K562 (cell line): ENCODE measurements around the gene PTBP3. TPM values are rescaled to one million over a fixed set of nuclear protein-coding genes. Genes with fewer than 3 reads are reported as not detected.

ENCODE experiments used
- BACH1 ChIP-seq: fragments of 200-800 bp; sonication (Bioruptor generic); IDR thresholded peaks from 2 replicates; pipeline ENCODE4 v1.6.1; 2016; ENCODE audit warnings: missing genetic modification characterization, missing compliant biosample characterization
- FIP1L1 ChIP-seq: fragments of 200-400 bp; formaldehyde crosslinking; IDR thresholded peaks from 2 replicates; pipeline ENCODE4 v1.6.1; 2018; ENCODE audit warnings: mild to moderate bottlenecking, low read depth, low read length; ENCODE audit not compliant: poor library complexity, severe bottlenecking
- HDAC3 ChIP-seq: fragments of 450-650 bp; IDR thresholded peaks from 2 replicates; pipeline ENCODE4 v1.6.1; 2018; ENCODE audit warnings: borderline replicate concordance, mild to moderate bottlenecking, moderate library complexity; ENCODE audit not compliant: partially characterized antibody
- KHSRP ChIP-seq: fragments of 450-650 bp; IDR thresholded peaks from 2 replicates; pipeline ENCODE4 v1.6.1; 2017
- NEUROD1 ChIP-seq: fragments of 150-350 bp; IDR thresholded peaks from 2 replicates; pipeline ENCODE4 v1.6.1; 2014; ENCODE audit warnings: borderline replicate concordance, low read length, low read depth; ENCODE audit not compliant: partially characterized antibody
- PCBP2 ChIP-seq: fragments of 200-400 bp; formaldehyde crosslinking; IDR thresholded peaks from 2 replicates; pipeline ENCODE4 v1.6.1; 2018; ENCODE audit warnings: low read length, low read depth, mild to moderate bottlenecking, moderate library complexity; ENCODE audit not compliant: poor library complexity, severe bottlenecking
- SAP30 ChIP-seq: fragments of 200-600 bp; sonication (generic); IDR thresholded peaks from 2 replicates; pipeline ENCODE4 v1.6.1; 2012; ENCODE audit warnings: borderline replicate concordance, low read depth, mild to moderate bottlenecking, moderate library complexity, low read length, control low read depth, inconsistent platforms; ENCODE audit not compliant: insufficient read depth, poor library complexity, severe bottlenecking
- TCF7L2 ChIP-seq: fragments of 150-350 bp; IDR thresholded peaks from 2 replicates; pipeline ENCODE4 v1.6.1; 2016; ENCODE audit warnings: low read depth, mild to moderate bottlenecking, low read length, moderate library complexity
- TCFL5 ChIP-seq: fragments of 250-450 bp; sonication (Bioruptor Pico); conservative IDR thresholded peaks from 2 replicates; pipeline ENCODE4 v1.6.1; 2021; ENCODE audit warnings: mild to moderate bottlenecking, moderate library complexity, matching md5 sums
- ZBTB7A ChIP-seq: IDR thresholded peaks from 2 replicates; pipeline ENCODE4 v1.6.1; 2011; ENCODE audit warnings: low read depth, mild to moderate bottlenecking, low read length, moderate library complexity, borderline replicate concordance; ENCODE audit not compliant: control insufficient read depth
- ZNF695 ChIP-seq: fragments of 450-650 bp; formaldehyde crosslinking; IDR thresholded peaks from 2 replicates; pipeline ENCODE4 v1.4.0; 2020; ENCODE audit warnings: mild to moderate bottlenecking, moderate library complexity
- ZNF707 ChIP-seq: fragments of 250-450 bp; sonication (Bioruptor Pico); conservative IDR thresholded peaks from 2 replicates; pipeline ENCODE4 v1.8.0; 2022; ENCODE audit warnings: inconsistent platforms, mild to moderate bottlenecking, moderate library complexity
- polyA plus RNA-seq, 8 experiments: library from polyadenylated mRNA; depleted of rRNA in 4 of 8; stranded (reverse) in 5 of 8; unstranded in 3 of 8; fragments of >200 nt; fragmentation: Nextera tagmentation in 2 of 8; fragmentation: Illumina TruSeq in 1 of 8; extraction: Ambion mirVana in 2 of 8; extraction: Trizol in 1 of 8; gene quantifications; 2 replicates each; pipeline versions ENCODE4 v1.2.1 to v1.2.3, GENCODE V29; 2011 to 2014; ENCODE audit warnings: inconsistent platforms in 1 of 8, missing spikeins in 1 of 8
- total RNA-seq, 7 experiments: library from RNA; depleted of rRNA in 6 of 7; stranded (reverse); fragments of >200 nt in 6 of 7; fragmentation: Illumina TruSeq in 2 of 7; extraction: Trizol in 2 of 7; gene quantifications; 2 replicates each; pipeline versions ENCODE4 v1.2.1 to v1.2.3, GENCODE V29; 2011 to 2021; ENCODE audit warnings: low replicate concordance in 1 of 7
- TF ChIP-seq, protein P1 (sequence below): fragments of 450-650 bp; formaldehyde crosslinking; IDR thresholded peaks from 2 replicates; pipeline ENCODE4 v1.4.0; 2020; ENCODE audit warnings: mild to moderate bottlenecking, moderate library complexity
- TF ChIP-seq, protein P2 (sequence below): fragments of 250-450 bp; sonication (Bioruptor Pico); IDR thresholded peaks from 2 replicates; pipeline ENCODE4 v1.9.0; 2021; ENCODE audit warnings: mild to moderate bottlenecking, inconsistent platforms
- TF ChIP-seq, protein P3 (sequence below): fragments of 250-450 bp; sonication (Bioruptor Pico); IDR thresholded peaks from 2 replicates; pipeline ENCODE4 v1.5.0; 2020; ENCODE audit warnings: mild to moderate bottlenecking, borderline replicate concordance
- TF ChIP-seq, protein P4 (sequence below): fragments of 250-450 bp; sonication (Bioruptor Pico); IDR thresholded peaks from 2 replicates; pipeline ENCODE4 v1.5.0; 2021; ENCODE audit warnings: mild to moderate bottlenecking, borderline replicate concordance

PTBP3 gene
- total and polyA plus RNA-seq, 9 of the 15 experiments (the other 6 are each of a cell fraction or from before 2014, with no cell fraction given), result 22.4 to 132 (median 68.0) TPM

DNA sequence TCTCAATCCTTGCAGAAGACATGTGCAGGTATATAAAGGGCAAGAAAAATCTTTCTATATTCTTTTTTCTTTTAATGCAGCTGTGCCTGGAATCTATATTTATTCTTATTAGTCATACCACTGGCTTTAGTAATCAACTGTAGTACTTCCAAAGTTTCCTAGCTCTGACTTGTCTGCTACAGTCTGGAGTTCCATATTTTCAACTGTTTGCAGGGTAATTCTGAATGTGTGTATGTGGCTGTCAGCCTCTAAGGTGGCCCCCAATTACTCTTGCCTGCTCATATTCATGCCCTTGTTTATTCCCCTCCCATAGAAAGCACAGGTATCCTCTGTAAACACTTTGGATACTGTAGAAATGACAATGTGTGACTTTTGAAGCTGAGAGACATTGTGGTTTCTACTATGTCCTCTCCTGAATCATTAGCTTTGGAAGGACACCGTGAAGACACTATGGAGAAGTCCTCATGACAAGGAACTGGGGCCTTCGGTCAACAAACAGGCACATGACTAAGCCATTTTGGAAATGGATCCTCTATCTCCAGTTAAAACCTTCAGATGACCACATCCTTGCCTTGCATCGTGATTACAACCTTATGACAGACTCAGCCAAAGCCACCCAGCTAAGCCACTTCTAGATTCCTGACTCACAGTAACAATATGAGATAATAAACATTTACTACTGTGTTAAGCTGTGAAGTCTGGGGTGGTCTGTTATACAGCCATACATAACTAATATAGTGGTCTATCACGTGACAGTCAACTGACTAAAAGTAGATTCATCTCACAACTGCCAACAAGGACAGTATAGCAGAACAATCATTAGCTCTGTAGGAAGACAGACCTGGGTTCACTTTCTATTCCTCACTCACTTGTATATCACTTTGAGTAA lies 108.8 kb downstream of the PTBP3 start (continued):
- TF ChIP-seq, protein P1, sequence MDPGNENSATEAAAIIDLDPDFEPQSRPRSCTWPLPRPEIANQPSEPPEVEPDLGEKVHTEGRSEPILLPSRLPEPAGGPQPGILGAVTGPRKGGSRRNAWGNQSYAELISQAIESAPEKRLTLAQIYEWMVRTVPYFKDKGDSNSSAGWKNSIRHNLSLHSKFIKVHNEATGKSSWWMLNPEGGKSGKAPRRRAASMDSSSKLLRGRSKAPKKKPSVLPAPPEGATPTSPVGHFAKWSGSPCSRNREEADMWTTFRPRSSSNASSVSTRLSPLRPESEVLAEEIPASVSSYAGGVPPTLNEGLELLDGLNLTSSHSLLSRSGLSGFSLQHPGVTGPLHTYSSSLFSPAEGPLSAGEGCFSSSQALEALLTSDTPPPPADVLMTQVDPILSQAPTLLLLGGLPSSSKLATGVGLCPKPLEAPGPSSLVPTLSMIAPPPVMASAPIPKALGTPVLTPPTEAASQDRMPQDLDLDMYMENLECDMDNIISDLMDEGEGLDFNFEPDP (CRISPR knock-in tag), result no peak
- TF ChIP-seq FIP1L1 (no peak), ZBTB7A (no peak), ZNF707 (CRISPR knock-in tag) (no peak), NEUROD1 (no peak), SAP30 (no peak), TCF7L2 (no peak), KHSRP (no peak), HDAC3 (no peak), TCFL5 (CRISPR knock-in tag) (peak; percentile 80; the same call in 1 of the 2 replicates), BACH1 (tag) (peak; percentile 89), ZNF695 (CRISPR knock-in tag) (no peak), PCBP2 (no peak)
- TF ChIP-seq, protein P2, sequence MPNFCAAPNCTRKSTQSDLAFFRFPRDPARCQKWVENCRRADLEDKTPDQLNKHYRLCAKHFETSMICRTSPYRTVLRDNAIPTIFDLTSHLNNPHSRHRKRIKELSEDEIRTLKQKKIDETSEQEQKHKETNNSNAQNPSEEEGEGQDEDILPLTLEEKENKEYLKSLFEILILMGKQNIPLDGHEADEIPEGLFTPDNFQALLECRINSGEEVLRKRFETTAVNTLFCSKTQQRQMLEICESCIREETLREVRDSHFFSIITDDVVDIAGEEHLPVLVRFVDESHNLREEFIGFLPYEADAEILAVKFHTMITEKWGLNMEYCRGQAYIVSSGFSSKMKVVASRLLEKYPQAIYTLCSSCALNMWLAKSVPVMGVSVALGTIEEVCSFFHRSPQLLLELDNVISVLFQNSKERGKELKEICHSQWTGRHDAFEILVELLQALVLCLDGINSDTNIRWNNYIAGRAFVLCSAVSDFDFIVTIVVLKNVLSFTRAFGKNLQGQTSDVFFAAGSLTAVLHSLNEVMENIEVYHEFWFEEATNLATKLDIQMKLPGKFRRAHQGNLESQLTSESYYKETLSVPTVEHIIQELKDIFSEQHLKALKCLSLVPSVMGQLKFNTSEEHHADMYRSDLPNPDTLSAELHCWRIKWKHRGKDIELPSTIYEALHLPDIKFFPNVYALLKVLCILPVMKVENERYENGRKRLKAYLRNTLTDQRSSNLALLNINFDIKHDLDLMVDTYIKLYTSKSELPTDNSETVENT (CRISPR knock-in tag), result no peak
- TF ChIP-seq, protein P3, sequence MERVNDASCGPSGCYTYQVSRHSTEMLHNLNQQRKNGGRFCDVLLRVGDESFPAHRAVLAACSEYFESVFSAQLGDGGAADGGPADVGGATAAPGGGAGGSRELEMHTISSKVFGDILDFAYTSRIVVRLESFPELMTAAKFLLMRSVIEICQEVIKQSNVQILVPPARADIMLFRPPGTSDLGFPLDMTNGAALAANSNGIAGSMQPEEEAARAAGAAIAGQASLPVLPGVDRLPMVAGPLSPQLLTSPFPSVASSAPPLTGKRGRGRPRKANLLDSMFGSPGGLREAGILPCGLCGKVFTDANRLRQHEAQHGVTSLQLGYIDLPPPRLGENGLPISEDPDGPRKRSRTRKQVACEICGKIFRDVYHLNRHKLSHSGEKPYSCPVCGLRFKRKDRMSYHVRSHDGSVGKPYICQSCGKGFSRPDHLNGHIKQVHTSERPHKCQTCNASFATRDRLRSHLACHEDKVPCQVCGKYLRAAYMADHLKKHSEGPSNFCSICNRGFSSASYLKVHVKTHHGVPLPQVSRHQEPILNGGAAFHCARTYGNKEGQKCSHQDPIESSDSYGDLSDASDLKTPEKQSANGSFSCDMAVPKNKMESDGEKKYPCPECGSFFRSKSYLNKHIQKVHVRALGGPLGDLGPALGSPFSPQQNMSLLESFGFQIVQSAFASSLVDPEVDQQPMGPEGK (CRISPR knock-in tag), result no peak
- TF ChIP-seq, protein P4, sequence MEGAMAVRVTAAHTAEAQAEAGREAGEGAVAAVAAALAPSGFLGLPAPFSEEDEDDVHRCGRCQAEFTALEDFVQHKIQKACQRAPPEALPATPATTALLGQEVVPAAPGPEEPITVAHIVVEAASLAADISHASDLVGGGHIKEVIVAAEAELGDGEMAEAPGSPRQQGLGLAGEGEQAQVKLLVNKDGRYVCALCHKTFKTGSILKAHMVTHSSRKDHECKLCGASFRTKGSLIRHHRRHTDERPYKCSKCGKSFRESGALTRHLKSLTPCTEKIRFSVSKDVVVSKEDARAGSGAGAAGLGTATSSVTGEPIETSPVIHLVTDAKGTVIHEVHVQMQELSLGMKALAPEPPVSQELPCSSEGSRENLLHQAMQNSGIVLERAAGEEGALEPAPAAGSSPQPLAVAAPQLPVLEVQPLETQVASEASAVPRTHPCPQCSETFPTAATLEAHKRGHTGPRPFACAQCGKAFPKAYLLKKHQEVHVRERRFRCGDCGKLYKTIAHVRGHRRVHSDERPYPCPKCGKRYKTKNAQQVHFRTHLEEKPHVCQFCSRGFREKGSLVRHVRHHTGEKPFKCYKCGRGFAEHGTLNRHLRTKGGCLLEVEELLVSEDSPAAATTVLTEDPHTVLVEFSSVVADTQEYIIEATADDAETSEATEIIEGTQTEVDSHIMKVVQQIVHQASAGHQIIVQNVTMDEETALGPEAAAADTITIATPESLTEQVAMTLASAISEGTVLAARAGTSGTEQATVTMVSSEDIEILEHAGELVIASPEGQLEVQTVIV (CRISPR knock-in tag), result no peak
